Panc1 (cell line): Measurements from ENCODE around the gene TMEM126B. TPM values are rescaled to one million over a fixed set of nuclear protein-coding genes. Genes with fewer than 3 reads are reported as not detected.

Experiments
- ATAC-seq: fragments of 200-7000 bp; cut with Tn5 transposase; 2 replicates; pipeline ENCODE4 v1.9.1; 2020; ENCODE audit warnings: mild to moderate bottlenecking, moderate library complexity
- BruUV-seq: library from RNA; stranded (reverse); fragments of 400-500 nt; replicated peaks from 2 replicates; lab custom pipeline; 2021; lab: Mats Ljungman, UMichigan
- CTCF ChIA-PET: fragments of 300-600 bp; sonication (Branson Sonifier 250); formaldehyde crosslinking; loops from one replicate; lab custom pipeline; 2022; ENCODE audit warnings: antibody characterized with exemption; lab: Charles Lee
- POLR2A ChIA-PET: fragments of 300-600 bp; sonication (Branson Sonifier 250); formaldehyde crosslinking; loops from one replicate; lab custom pipeline; 2022; ENCODE audit warnings: antibody characterized with exemption; lab: Charles Lee
- DNase-seq: peaks from one replicate; pipeline ENCODE4 v3.0.0-alpha.2; 2010; ENCODE audit warnings: low read depth, low spot score
- H3K27ac ChIP-seq: 2 replicates; pipeline ENCODE4 v1.5.1; 2011; ENCODE audit warnings: mild to moderate bottlenecking, low read length, inconsistent platforms
- H3K27me3 ChIP-seq: fragments of 200-500 bp; sonication (Bioruptor generic); 2 replicates; pipeline ENCODE4 v1.6.0; 2014; ENCODE audit warnings: low read length, inconsistent platforms; ENCODE audit not compliant: control insufficient read depth, insufficient read depth
- H3K36me3 ChIP-seq: fragments of 200-500 bp; sonication (Bioruptor generic); 2 replicates; pipeline ENCODE4 v1.5.1; 2014; ENCODE audit warnings: inconsistent platforms, mild to moderate bottlenecking, low read length, moderate library complexity; ENCODE audit not compliant: control insufficient read depth, insufficient read depth
- H3K4me1 ChIP-seq: 2 replicates; pipeline ENCODE4 v1.5.1; 2011; ENCODE audit warnings: inconsistent platforms, mild to moderate bottlenecking, low read length, moderate library complexity; ENCODE audit not compliant: control insufficient read depth, insufficient read depth
- H3K4me3 ChIP-seq, 2 experiments: 2 replicates each; pipeline ENCODE4 v1.5.1; 2011 to 2012; ENCODE audit warnings: low read depth in 2 of 2, low read length in 2 of 2, mild to moderate bottlenecking in 2 of 2, inconsistent platforms in 1 of 2, moderate library complexity in 1 of 2
- H3K9me3 ChIP-seq: fragments of 200-500 bp; sonication (Bioruptor generic); 2 replicates; pipeline ENCODE4 v1.5.1; 2014; ENCODE audit warnings: low read depth, mild to moderate bottlenecking, inconsistent platforms, low read length, moderate library complexity; ENCODE audit not compliant: control insufficient read depth, insufficient read depth
- POLR2AphosphoS5 ChIP-seq: IDR thresholded peaks from 2 replicates; pipeline ENCODE4 v1.6.1; 2012; ENCODE audit warnings: mild to moderate bottlenecking, low read depth, low read length, moderate library complexity
- REST ChIP-seq, 2 experiments: IDR thresholded peaks; 2 replicates each; pipeline ENCODE4 v1.6.1; 2011 to 2012; ENCODE audit warnings: low read depth in 2 of 2, control low read depth in 1 of 2, low read length in 1 of 2, mild to moderate bottlenecking in 1 of 2, moderate library complexity in 1 of 2; ENCODE audit not compliant: insufficient read depth in 1 of 2
- SIN3A ChIP-seq: IDR thresholded peaks from 2 replicates; pipeline ENCODE4 v1.6.1; 2012; ENCODE audit warnings: low read depth, mild to moderate bottlenecking, low read length, moderate library complexity, borderline replicate concordance; ENCODE audit not compliant: insufficient read depth
- TCF7L2 ChIP-seq: IDR thresholded peaks from 2 replicates; pipeline ENCODE4 v1.6.1; 2011; ENCODE audit warnings: mild to moderate bottlenecking, low read depth, low read length, inconsistent platforms
- in situ Hi-C: cut with HindIII; loops from 2 replicates; pipeline ENCODE4 v1.10.0; 2016; ENCODE audit warnings: low sequenced_read_pairs, low pct_unique_long_range_greater_than_20kb
- intact Hi-C: fragments of 100-400 bp; cut with micrococcal nuclease; formaldehyde crosslinking; loops from one replicate; pipeline ENCODE4 v1.10.0; 2022; ENCODE audit not compliant: unreplicated experiment
- total RNA-seq: library from RNA; stranded (reverse); gene quantifications from one replicate; pipeline ENCODE4 v1.2.1, GENCODE V29; 2021; ENCODE audit not compliant: unreplicated experiment
- TF ChIP-seq, protein P1 (sequence below): fragments of 450-650 bp; IDR thresholded peaks from 2 replicates; pipeline ENCODE4 v1.5.1; 2017; ENCODE audit warnings: mild to moderate bottlenecking

Gene TMEM126B
- total RNA-seq, 1 experiment from 2014 or later: 106 TPM

GRCh38 chr11:85589373-85589772, 39.0 kb upstream of the TMEM126B start:
- ATAC-seq (no peak), DNase-seq (no peak)
- H3K27me3 ChIP-seq: no peaks in the 10 kb centered on the region
- no TSS peak for BruUV-seq
- H3K27ac ChIP-seq: no peak overlapping the region
- TF ChIP-seq SIN3A (no peak), POLR2AphosphoS5 (no peak), TCF7L2 (no peak), REST (IDR thresholded peaks at IDR 0.05; ENCODE audit: insufficient read depth in 1 of 2, low read depth in 2 of 2, low read length in 1 of 2) (no peak)
- TF ChIP-seq, protein P1, sequence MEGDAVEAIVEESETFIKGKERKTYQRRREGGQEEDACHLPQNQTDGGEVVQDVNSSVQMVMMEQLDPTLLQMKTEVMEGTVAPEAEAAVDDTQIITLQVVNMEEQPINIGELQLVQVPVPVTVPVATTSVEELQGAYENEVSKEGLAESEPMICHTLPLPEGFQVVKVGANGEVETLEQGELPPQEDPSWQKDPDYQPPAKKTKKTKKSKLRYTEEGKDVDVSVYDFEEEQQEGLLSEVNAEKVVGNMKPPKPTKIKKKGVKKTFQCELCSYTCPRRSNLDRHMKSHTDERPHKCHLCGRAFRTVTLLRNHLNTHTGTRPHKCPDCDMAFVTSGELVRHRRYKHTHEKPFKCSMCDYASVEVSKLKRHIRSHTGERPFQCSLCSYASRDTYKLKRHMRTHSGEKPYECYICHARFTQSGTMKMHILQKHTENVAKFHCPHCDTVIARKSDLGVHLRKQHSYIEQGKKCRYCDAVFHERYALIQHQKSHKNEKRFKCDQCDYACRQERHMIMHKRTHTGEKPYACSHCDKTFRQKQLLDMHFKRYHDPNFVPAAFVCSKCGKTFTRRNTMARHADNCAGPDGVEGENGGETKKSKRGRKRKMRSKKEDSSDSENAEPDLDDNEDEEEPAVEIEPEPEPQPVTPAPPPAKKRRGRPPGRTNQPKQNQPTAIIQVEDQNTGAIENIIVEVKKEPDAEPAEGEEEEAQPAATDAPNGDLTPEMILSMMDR: no peak
- no peaks in the 10 kb centered on the region for H3K36me3 ChIP-seq
- H3K9me3 ChIP-seq: no peaks in the 10 kb centered on the region; the same call in 1 of the 2 replicates
- ChIA-PET POLR2A (no interaction called here), CTCF (no interaction called here)
- in situ Hi-C loops: no loop called here
- H3K4me3 ChIP-seq: no peak overlapping the region
- intact Hi-C loops: no loop called here
- H3K4me1 ChIP-seq: no peaks in the 10 kb centered on the region

GRCh38 chr11:85590848-85591483, 37.4 kb upstream of the TMEM126B start:
- Histone ChIP-seq H3K27ac (no peak overlapping the region), H3K9me3 (no peaks in the 10 kb centered on the region; the same call in 1 of the 2 replicates), H3K27me3 (no peaks in the 10 kb centered on the region), H3K36me3 (no peaks in the 10 kb centered on the region), H3K4me3 (no peak overlapping the region), H3K4me1 (no peaks in the 10 kb centered on the region)
- ATAC-seq (peak; percentile 91), DNase-seq (peak; percentile 22)
- in situ Hi-C loops: no loop called here
- TF ChIP-seq, protein P1: peak; percentile 39; the same call in 1 of the 2 replicates
- TF ChIP-seq POLR2AphosphoS5: no peak
- POLR2A ChIA-PET: no interaction called here
- CTCF ChIA-PET: interaction anchor here (0.6 to 1.4 kb wide), 3 partner anchors 126 to 1033 kb away, joined by 4 to 7 read pairs (median 4); no protein-coding TSS in a partner anchor
- no TSS peak for BruUV-seq
- intact Hi-C loops: loop anchor here (1.0 to 10.0 kb wide), 3 partner anchors 234 to 1034 kb away; no protein-coding TSS in a partner anchor
